ENCODE data around the gene SEPTIN14. TPM values are rescaled to one million over a fixed set of nuclear protein-coding genes. Genes with fewer than 3 reads are reported as not detected.
"Not testable (repeated sequence)": the region's sequence is repeated elsewhere in the genome, so short reads cannot be mapped to it uniquely, and the experiment has no call there.

SEPTIN14 gene
- total RNA-seq (ENCODE audit: unreplicated experiment): not detected
- long read RNA-seq: 0 reads

DNA sequence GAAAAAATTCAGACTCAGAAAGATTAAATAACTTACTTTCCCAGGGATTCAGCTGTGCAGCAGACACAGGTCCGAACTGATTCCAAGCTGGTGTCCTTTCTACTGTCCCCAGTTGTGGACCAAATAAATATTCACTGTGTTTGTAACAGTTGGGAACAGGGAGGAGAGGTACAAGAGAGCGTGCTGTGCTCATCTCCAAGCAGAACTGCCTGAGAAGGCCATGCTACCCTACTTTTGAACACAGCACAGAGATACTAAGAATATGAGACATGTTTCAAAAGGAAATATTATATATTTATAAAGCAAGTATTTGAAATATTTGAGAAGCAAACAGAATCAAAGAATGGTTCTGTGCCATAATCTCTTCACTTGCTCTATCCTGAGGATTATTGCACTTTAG is at the start of gene SEPTIN14:
SEPTIN14 (minus strand) TSS at position 101 of the 400 bp plus-strand sequence. CDS start 756 bp downstream, outside the sequence.
- H3K9me3 Mint-ChIP-seq (ENCODE audit: unreplicated experiment); H3K4me3 Mint-ChIP-seq (ENCODE audit: unreplicated experiment); H3K27me3 Mint-ChIP-seq (ENCODE audit: unreplicated experiment); H3K27ac Mint-ChIP-seq (ENCODE audit: unreplicated experiment); DNase-seq; H3K4me1 Mint-ChIP-seq (ENCODE audit: low read depth, unreplicated experiment); H3K36me3 Mint-ChIP-seq (ENCODE audit: unreplicated experiment): not testable (repeated sequence)

DNA sequence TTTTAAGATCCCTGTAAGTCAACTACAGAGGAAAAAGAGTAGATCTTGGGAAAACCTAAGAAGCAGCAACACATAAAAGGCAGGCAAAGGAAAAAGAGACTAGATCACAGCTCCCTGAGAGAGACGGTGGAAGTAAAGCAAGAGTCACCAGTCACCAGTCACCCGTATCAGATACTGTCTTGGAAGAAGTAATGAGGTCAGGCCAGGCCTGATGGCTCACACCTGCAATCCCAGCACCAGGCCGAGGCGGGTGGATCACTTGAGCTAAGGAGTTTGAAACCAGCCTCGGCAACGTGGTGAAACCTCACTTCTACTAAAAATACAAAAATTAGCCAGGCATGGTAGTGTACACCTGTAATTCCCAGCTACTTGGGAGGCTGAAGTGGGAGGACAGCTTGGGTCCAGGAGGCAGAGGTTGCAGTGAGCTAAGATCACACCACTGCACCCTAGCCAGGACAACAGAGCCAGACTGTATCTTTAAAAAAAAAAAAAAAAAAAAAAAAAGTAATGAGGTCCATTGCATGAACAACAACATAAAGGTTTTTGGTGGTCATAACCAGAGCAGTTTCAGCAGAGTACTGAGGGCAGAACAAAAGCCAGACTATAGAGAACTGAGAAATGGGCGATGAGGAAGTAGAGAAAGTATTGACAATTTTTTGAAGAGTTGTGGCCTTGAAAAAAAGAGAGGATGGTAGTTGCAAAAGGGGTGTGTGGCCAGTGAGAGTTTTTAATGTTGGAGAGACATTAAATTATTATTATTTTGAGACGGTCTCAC is 41.6 kb upstream of the SEPTIN14 start:
- TF ChIP-seq, protein P1, sequence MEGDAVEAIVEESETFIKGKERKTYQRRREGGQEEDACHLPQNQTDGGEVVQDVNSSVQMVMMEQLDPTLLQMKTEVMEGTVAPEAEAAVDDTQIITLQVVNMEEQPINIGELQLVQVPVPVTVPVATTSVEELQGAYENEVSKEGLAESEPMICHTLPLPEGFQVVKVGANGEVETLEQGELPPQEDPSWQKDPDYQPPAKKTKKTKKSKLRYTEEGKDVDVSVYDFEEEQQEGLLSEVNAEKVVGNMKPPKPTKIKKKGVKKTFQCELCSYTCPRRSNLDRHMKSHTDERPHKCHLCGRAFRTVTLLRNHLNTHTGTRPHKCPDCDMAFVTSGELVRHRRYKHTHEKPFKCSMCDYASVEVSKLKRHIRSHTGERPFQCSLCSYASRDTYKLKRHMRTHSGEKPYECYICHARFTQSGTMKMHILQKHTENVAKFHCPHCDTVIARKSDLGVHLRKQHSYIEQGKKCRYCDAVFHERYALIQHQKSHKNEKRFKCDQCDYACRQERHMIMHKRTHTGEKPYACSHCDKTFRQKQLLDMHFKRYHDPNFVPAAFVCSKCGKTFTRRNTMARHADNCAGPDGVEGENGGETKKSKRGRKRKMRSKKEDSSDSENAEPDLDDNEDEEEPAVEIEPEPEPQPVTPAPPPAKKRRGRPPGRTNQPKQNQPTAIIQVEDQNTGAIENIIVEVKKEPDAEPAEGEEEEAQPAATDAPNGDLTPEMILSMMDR (IDR thresholded peaks at IDR 0.05; ENCODE audit: partially characterized antibody, unreplicated experiment): no peak
- Mint-ChIP-seq H3K4me3 (ENCODE audit: unreplicated experiment) (no peak overlapping the region), H3K36me3 (ENCODE audit: unreplicated experiment) (peaks cover 14% of the 10 kb centered on the region), H3K4me1 (ENCODE audit: low read depth, unreplicated experiment) (no peaks in the 10 kb centered on the region), H3K27ac (ENCODE audit: unreplicated experiment) (no peak overlapping the region), H3K9me3 (ENCODE audit: unreplicated experiment) (peaks cover 7% of the 10 kb centered on the region), H3K27me3 (ENCODE audit: unreplicated experiment) (peaks cover 2% of the 10 kb centered on the region)
- DNase-seq: no peak

DNA sequence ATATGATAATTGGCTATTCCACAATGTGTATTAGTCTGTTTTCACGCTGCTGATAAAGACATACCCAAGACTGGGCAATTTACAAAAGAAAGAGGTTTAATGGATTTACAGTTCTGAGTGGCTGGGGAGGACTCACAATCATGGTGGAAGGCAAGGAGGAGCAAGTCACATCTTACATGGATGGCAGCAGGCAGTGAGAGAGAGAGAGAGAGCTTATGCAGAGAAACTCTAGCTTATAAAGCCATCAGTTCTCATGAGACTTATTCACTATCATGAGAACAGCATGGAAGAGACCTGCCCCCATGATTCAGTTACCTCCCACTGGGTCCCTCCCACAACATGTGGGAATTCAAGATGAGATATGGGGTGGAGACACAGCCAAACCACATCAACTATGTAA is 38.5 kb upstream of the SEPTIN14 start:
- H3K27me3 Mint-ChIP-seq (ENCODE audit: unreplicated experiment); H3K9me3 Mint-ChIP-seq (ENCODE audit: unreplicated experiment); DNase-seq; H3K4me1 Mint-ChIP-seq (ENCODE audit: low read depth, unreplicated experiment); H3K27ac Mint-ChIP-seq (ENCODE audit: unreplicated experiment); H3K4me3 Mint-ChIP-seq (ENCODE audit: unreplicated experiment): not testable (repeated sequence)
- H3K36me3 Mint-ChIP-seq (ENCODE audit: unreplicated experiment): peaks cover 26% of the 10 kb centered on the region

DNA sequence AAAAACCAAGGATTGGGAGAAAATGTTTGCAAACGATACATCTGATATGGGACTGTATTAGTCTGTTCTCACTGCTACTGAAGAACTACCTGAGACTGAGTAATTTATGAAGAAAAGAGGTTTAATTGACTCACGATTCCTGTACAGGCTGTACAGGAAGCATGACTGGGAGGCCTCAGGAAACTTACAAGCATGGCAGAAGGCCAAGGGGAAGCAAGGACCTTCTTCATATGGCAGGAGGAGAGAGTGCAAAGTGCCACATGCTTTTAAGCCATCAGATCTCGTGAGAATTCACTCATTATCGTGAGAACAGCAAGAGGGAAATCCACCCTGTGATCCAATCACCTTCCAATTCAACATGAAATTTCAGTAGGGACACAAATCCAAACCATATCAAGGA is 35.7 kb upstream of the SEPTIN14 start:
- Mint-ChIP-seq H3K4me1 (ENCODE audit: low read depth, unreplicated experiment) (no peaks in the 10 kb centered on the region), H3K27me3 (ENCODE audit: unreplicated experiment) (no peaks in the 10 kb centered on the region), H3K36me3 (ENCODE audit: unreplicated experiment) (peaks cover 29% of the 10 kb centered on the region), H3K4me3 (ENCODE audit: unreplicated experiment) (no peak overlapping the region), H3K27ac (ENCODE audit: unreplicated experiment) (no peak overlapping the region), H3K9me3 (ENCODE audit: unreplicated experiment) (peaks cover 4% of the 10 kb centered on the region)
- TF ChIP-seq, protein P1 (IDR thresholded peaks at IDR 0.05; ENCODE audit: partially characterized antibody, unreplicated experiment): no peak
- no peak for DNase-seq

DNA sequence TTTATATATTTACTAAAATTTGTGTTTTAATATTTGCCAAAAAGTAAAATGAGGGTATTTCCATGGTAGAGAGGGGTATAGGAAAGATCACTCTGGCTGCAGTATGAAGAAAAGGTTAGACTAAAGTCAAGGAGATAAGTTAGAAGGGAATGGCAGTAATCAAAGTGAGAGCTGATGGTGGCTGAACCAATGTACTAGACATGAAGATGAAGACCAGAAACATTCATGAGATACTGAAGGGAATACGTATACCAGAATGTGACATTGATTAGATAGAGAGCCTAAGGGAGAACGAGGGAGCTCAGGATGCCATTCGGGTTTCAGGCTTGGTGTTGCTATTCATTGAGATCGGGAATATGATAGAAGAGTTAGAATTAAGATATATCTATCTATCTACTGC is 32.5 kb upstream of the SEPTIN14 start:
- no peaks in the 10 kb centered on the region for H3K27me3 Mint-ChIP-seq (ENCODE audit: unreplicated experiment)
- DNase-seq: no peak
- no peaks in the 10 kb centered on the region for H3K4me1 Mint-ChIP-seq (ENCODE audit: low read depth, unreplicated experiment)
- no peak overlapping the region for H3K4me3 Mint-ChIP-seq (ENCODE audit: unreplicated experiment)
- H3K27ac Mint-ChIP-seq (ENCODE audit: unreplicated experiment): no peak overlapping the region
- peaks cover 4% of the 10 kb centered on the region for H3K9me3 Mint-ChIP-seq (ENCODE audit: unreplicated experiment)
- TF ChIP-seq, protein P1 (IDR thresholded peaks at IDR 0.05; ENCODE audit: partially characterized antibody, unreplicated experiment): no peak
- peaks cover 15% of the 10 kb centered on the region for H3K36me3 Mint-ChIP-seq (ENCODE audit: unreplicated experiment)

DNA sequence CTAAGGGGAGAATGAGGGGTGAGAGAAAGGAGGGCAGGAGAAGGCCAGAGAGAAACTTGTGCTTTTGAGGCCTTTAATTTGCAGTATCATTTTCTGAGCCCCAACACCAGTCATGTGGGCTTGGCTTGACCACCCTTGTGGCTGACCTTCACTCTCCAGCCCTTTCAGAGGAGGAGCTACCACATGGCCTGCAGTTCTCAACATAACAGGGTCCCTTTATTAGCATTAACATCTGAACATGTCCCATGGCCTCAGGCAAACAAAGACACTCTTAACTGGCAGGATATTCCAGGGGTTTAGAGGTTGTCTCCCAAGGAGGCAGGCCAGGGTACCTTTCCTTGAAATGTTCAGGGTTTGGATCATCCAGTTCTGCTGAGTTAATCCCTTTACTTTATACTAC is 31.4 kb upstream of the SEPTIN14 start:
- TF ChIP-seq, protein P1 (IDR thresholded peaks at IDR 0.05; ENCODE audit: partially characterized antibody, unreplicated experiment): no peak
- H3K36me3 Mint-ChIP-seq (ENCODE audit: unreplicated experiment): peaks cover 15% of the 10 kb centered on the region
- no peaks in the 10 kb centered on the region for H3K27me3 Mint-ChIP-seq (ENCODE audit: unreplicated experiment)
- peaks cover 2% of the 10 kb centered on the region for H3K9me3 Mint-ChIP-seq (ENCODE audit: unreplicated experiment)
- no peak overlapping the region for H3K4me3 Mint-ChIP-seq (ENCODE audit: unreplicated experiment)
- no peaks in the 10 kb centered on the region for H3K4me1 Mint-ChIP-seq (ENCODE audit: low read depth, unreplicated experiment)
- DNase-seq: no peak
- no peak overlapping the region for H3K27ac Mint-ChIP-seq (ENCODE audit: unreplicated experiment)

DNA sequence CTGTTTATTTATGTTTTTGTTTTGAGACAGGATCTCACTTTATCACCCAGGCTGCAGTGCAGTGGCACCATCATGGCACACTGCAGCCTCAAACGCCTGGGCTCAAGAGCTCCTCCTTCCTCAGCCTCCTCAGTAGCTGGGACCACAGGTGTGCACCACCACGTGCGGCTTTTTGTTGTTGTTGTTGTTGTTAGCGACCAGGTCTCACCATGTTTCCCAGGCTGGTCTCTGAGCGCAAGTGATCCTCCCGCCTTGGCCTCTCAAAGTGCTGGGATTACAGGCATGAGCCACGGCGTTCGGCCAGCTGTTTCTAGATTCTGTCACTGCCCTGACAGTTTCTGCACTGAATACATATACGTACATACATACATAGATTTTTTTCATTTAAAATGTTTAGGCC is 25.8 kb upstream of the SEPTIN14 start:
- peak overlapping the region; percentile 87 for H3K4me3 Mint-ChIP-seq (ENCODE audit: unreplicated experiment)
- not testable (repeated sequence) for H3K36me3 Mint-ChIP-seq (ENCODE audit: unreplicated experiment); H3K4me1 Mint-ChIP-seq (ENCODE audit: low read depth, unreplicated experiment); H3K27me3 Mint-ChIP-seq (ENCODE audit: unreplicated experiment); DNase-seq
- H3K9me3 Mint-ChIP-seq (ENCODE audit: unreplicated experiment): peaks cover 13% of the 10 kb centered on the region
- H3K27ac Mint-ChIP-seq (ENCODE audit: unreplicated experiment): peak overlapping the region; percentile 96
